ENCODE data around the gene SPRTN.

- TF ChIP-seq CTCF (IDR thresholded peaks at IDR 0.05; ENCODE audit: low read depth, low read length) (no peak), EZH2phosphoT487 (IDR thresholded peaks at IDR 0.05; ENCODE audit: low read depth) (no peak)
Observed at GRCh38 chr1:231382426-231382825, 44.3 kb downstream of the SPRTN start.

Data from OCI-LY3 (cell line).